Natural killer cell (primary cell): ENCODE data around the gene PGAP1. TPM values are rescaled to one million over a fixed set of nuclear protein-coding genes. Genes with fewer than 3 reads are reported as not detected.

Experiments
- ATAC-seq, 3 donors: fragments of 150-1000 bp in 2 of 3; fragments of 200-7000 bp in 1 of 3; cut with Tn5 transposase; 1 replicate in 1 of 3; 2 replicates in 2 of 3; pipeline ENCODE4 v1.10.0; 2021; ENCODE audit warnings: mild to moderate bottlenecking in 2 of 3, moderate library complexity in 2 of 3
- DNase-seq, 2 donors: peaks; one replicate each; pipeline versions ENCODE4 v3.0.0 to v3.0.0-alpha.2; 2013 to 2021; ENCODE audit warnings: mixed read lengths in 1 of 2
- H3K27ac ChIP-seq: one replicate; pipeline ENCODE4 v1.5.1; 2013; ENCODE audit warnings: mild to moderate bottlenecking, low read length
- H3K27me3 ChIP-seq: one replicate; pipeline ENCODE4 v1.6.1; 2013; ENCODE audit warnings: low read length; ENCODE audit not compliant: control insufficient read depth, insufficient read depth
- H3K36me3 ChIP-seq: one replicate; pipeline ENCODE4 v1.6.1; 2013; ENCODE audit warnings: low read length; ENCODE audit not compliant: control insufficient read depth, insufficient read depth
- H3K4me1 ChIP-seq: one replicate; pipeline ENCODE4 v1.6.1; 2013; ENCODE audit warnings: low read length; ENCODE audit not compliant: control insufficient read depth, insufficient read depth
- H3K4me3 ChIP-seq: one replicate; pipeline ENCODE4 v1.5.1; 2013; ENCODE audit warnings: low read length
- H3K9me3 ChIP-seq: one replicate; pipeline ENCODE4 v1.6.1; 2013; ENCODE audit warnings: low read length; ENCODE audit not compliant: control insufficient read depth, insufficient read depth
- H3K27ac Mint-ChIP-seq, 2 donors: one replicate each; pipeline ENCODE4 v1.8.0; 2022; ENCODE audit warnings: mild to moderate bottlenecking in 2 of 2, mixed read lengths in 2 of 2, moderate library complexity in 1 of 2
- H3K27me3 Mint-ChIP-seq, 2 donors: one replicate each; pipeline ENCODE4 v1.8.0; 2022; ENCODE audit warnings: low read depth in 2 of 2, mixed read lengths in 2 of 2
- H3K36me3 Mint-ChIP-seq: one replicate; pipeline ENCODE4 v1.8.0; 2022; ENCODE audit warnings: mixed read lengths
- H3K4me1 Mint-ChIP-seq, 2 donors: one replicate each; pipeline ENCODE4 v1.8.0; 2022; ENCODE audit warnings: mixed read lengths in 2 of 2
- H3K4me3 Mint-ChIP-seq: one replicate; pipeline ENCODE4 v1.8.0; 2022; ENCODE audit warnings: mild to moderate bottlenecking, moderate library complexity, mixed read lengths
- H3K9me3 Mint-ChIP-seq, 2 donors: one replicate each; pipeline ENCODE4 v1.8.0; 2022; ENCODE audit warnings: mixed read lengths in 2 of 2
- CTCF ChIP-seq: fragments of 200-600 bp; IDR thresholded peaks from one replicate; pipeline ENCODE4 v1.8.0; 2022; ENCODE audit warnings: antibody characterized with exemption
- WGBS: methylation state at CpG from one replicate; pipeline ENCODE4 v1.1.7; 2013; ENCODE audit warnings: missing lambda C conversion rate; ENCODE audit not compliant: insufficient coverage; 5-methylcytosine and 5-hydroxymethylcytosine counted together
- intact Hi-C: fragments of 100-400 bp; cut with micrococcal nuclease; formaldehyde crosslinking; loops from one replicate; pipeline ENCODE4 v1.14.2; 2022
- total RNA-seq, 4 donors: library from RNA; stranded (reverse); fragments of 120-200 nt in 1 of 4; gene quantifications; one replicate each; pipeline versions ENCODE4 v1.2.3 to v1.2.4, GENCODE V29; 2013 to 2022

PGAP1 gene
- total RNA-seq, 3 donors from 2014 or later (not counting 1 experiment from before 2014, with no cell fraction given), result 2.5 to 4.9 (median 3.3) TPM

GRCh38 chr2:196821195-196821594 lies 105.3 kb downstream of the PGAP1 start:
- ATAC-seq (no peak), DNase-seq (no peak)
- no peak for TF ChIP-seq CTCF
- peaks cover 10% of the 10 kb centered on the region for H3K9me3 ChIP-seq
- H3K4me3 ChIP-seq, result no peak overlapping the region
- H3K27me3 ChIP-seq, result peaks cover 2% of the 10 kb centered on the region
- Mint-ChIP-seq H3K27ac (no peak overlapping the region), H3K9me3 (peaks cover 4 to 6% of the 10 kb centered on the region in 2 donors), H3K27me3 (peaks cover 20 to 48% of the 10 kb centered on the region in 2 donors), H3K4me3 (no peak overlapping the region), H3K36me3 (peaks cover 6% of the 10 kb centered on the region), H3K4me1 (no peaks in the 10 kb centered on the region)
- H3K4me1 ChIP-seq, result no peaks in the 10 kb centered on the region
- H3K36me3 ChIP-seq, result no peaks in the 10 kb centered on the region
- intact Hi-C loops, result no loop called here
- no peak overlapping the region for H3K27ac ChIP-seq
- WGBS, result no CpG with 5 or more reads among the region's 1 CpG

GRCh38 chr2:196809260-196809659 lies 117.2 kb downstream of the PGAP1 start, which contains the start of gene C2orf66:
TSS of gene C2orf66 (minus strand) at chr2:196809355. CDS start at chr2:196809336, 19 bp downstream.
- no peak within 1 kb of the TSS for H3K27ac ChIP-seq
- TF ChIP-seq CTCF, result no peak
- WGBS, result 68% methylated on average over 1 of the region's 1 CpG
- Mint-ChIP-seq H3K4me3 (no peak within 1 kb of the TSS), H3K27ac (no peak within 1 kb of the TSS), H3K9me3 (peaks cover 0 to 2% of the 10 kb centered on the region in 2 donors), H3K27me3 (peaks cover 30 to 40% of the 10 kb centered on the region in 2 donors), H3K36me3 (no peaks in the 10 kb centered on the region), H3K4me1 (no peaks in the 10 kb centered on the region)
- H3K27me3 ChIP-seq, result peaks cover 9% of the 10 kb centered on the region
- H3K4me1 ChIP-seq, result no peaks in the 10 kb centered on the region
- no peaks in the 10 kb centered on the region for H3K36me3 ChIP-seq
- ATAC-seq, result no peak
- no peak for DNase-seq
- H3K4me3 ChIP-seq, result no peak within 1 kb of the TSS
- no peaks in the 10 kb centered on the region for H3K9me3 ChIP-seq
- intact Hi-C loops, result no loop called here

- Mint-ChIP-seq H3K4me3 (no peak overlapping the region), H3K27me3 (peaks cover 33 to 38% of the 10 kb centered on the region in 2 donors), H3K4me1 (no peaks in the 10 kb centered on the region), H3K27ac (no peak overlapping the region), H3K9me3 (no peaks in the 10 kb centered on the region), H3K36me3 (no peaks in the 10 kb centered on the region)
- WGBS, result 83% methylated on average over 2 of the region's 2 CpGs
- no peaks in the 10 kb centered on the region for H3K36me3 ChIP-seq
- no peak for ATAC-seq
- H3K4me1 ChIP-seq, result no peaks in the 10 kb centered on the region
- H3K27ac ChIP-seq, result no peak overlapping the region
- H3K27me3 ChIP-seq, result peaks cover 9% of the 10 kb centered on the region
- no peak overlapping the region for H3K4me3 ChIP-seq
- DNase-seq, result no peak
- H3K9me3 ChIP-seq, result no peaks in the 10 kb centered on the region
- intact Hi-C loops, result no loop called here
- no peak for TF ChIP-seq CTCF
Measured at GRCh38 chr2:196808083-196808665, 118.3 kb downstream of the PGAP1 start.

GRCh38 chr2:196804381-196804780 lies 122.1 kb downstream of the PGAP1 start:
- H3K4me1 Mint-ChIP-seq, result peaks cover 8 to 10% of the 10 kb centered on the region in 2 donors
- Histone ChIP-seq H3K4me1 (peaks cover 6% of the 10 kb centered on the region), H3K36me3 (no peaks in the 10 kb centered on the region), H3K27me3 (peaks cover 2% of the 10 kb centered on the region), H3K4me3 (no peak overlapping the region), H3K9me3 (no peaks in the 10 kb centered on the region), H3K27ac (no peak overlapping the region)
- peaks cover 23 to 29% of the 10 kb centered on the region in 2 donors for H3K27me3 Mint-ChIP-seq
- no peak overlapping the region for H3K27ac Mint-ChIP-seq
- H3K9me3 Mint-ChIP-seq, result no peaks in the 10 kb centered on the region
- no peak overlapping the region for H3K4me3 Mint-ChIP-seq
- TF ChIP-seq CTCF, result no peak
- intact Hi-C loops, result no loop called here
- no peak for ATAC-seq
- DNase-seq, result no peak
- 10% methylated on average over 1 of the region's 1 CpG for WGBS
- H3K36me3 Mint-ChIP-seq, result no peaks in the 10 kb centered on the region
